ENCODE data around the gene SUMO4. TPM values are rescaled to one million over a fixed set of nuclear protein-coding genes. Genes with fewer than 3 reads are reported as not detected.

Gene SUMO4
- total and polyA plus RNA-seq, 4 donors: 0.83 to 3.3 (median 0.84) TPM; not detected in 1

- no peak for DNase-seq (ENCODE audit: low spot score)
- peaks cover 0 to 25% (median 6%) of the 10 kb centered on the region in 4 donors for H3K4me1 ChIP-seq (ENCODE audit: control insufficient read depth in 4 of 4, insufficient read depth in 4 of 4, low read length in 3 of 4)
- TF ChIP-seq FOXA2 (IDR thresholded peaks at IDR 0.05) (no peak), GABPA (IDR thresholded peaks at IDR 0.05 in 1 of 2, conservative IDR thresholded peaks at IDR 0.05 in 1 of 2) (no peak)
- TF ChIP-seq, protein P1, sequence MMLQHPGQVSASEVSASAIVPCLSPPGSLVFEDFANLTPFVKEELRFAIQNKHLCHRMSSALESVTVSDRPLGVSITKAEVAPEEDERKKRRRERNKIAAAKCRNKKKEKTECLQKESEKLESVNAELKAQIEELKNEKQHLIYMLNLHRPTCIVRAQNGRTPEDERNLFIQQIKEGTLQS (IDR thresholded peaks at IDR 0.05): no peak
- no peaks in the 10 kb centered on the region for H3K27me3 ChIP-seq (ENCODE audit: control insufficient read depth in 4 of 4, insufficient read depth in 4 of 4, low read length in 3 of 4)
- WGBS: 81% methylated on average over 1 of the region's 1 CpG
- peaks cover 0 to 4% (median 0%) of the 10 kb centered on the region in 4 donors for H3K36me3 ChIP-seq (ENCODE audit: control insufficient read depth in 4 of 4, insufficient read depth in 3 of 4, low read depth in 1 of 4, low read length in 3 of 4)
- H3K27ac ChIP-seq (ENCODE audit: low read depth in 1 of 2, low read length in 2 of 2): no peak overlapping the region
- H3K4me3 ChIP-seq (ENCODE audit: low read depth in 1 of 3, low read length in 3 of 3): no peak overlapping the region
- no peak overlapping the region for H3K9ac ChIP-seq (ENCODE audit: low read depth in 1 of 2, low read length in 2 of 2)
- no peaks in the 10 kb centered on the region for H3K9me3 ChIP-seq (ENCODE audit: control insufficient read depth in 4 of 4, low read length in 3 of 4)
Observed at GRCh38 chr6:149368065-149368464, 32.0 kb upstream of the SUMO4 start.

DNA sequence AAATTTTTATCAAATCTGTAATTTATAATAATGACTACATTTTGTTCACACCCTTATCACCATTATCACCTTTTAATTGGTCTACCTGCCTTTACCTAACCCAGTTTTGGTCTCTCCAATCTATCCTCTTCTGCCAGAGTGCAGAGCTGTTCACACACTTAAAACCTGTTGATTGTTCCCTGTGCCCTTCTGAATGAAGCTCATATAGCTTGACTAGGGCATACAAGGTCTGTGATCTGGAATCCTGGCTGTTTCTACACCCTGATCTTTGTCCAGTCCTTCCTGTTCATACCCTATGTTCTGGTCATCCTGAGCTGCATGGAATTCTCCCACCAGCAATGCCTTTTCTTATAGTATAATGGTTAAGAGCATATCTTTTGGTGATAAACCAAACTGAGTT lies 28.9 kb upstream of the SUMO4 start:
- no peak for DNase-seq (ENCODE audit: low spot score)
- peaks cover 0 to 4% (median 0%) of the 10 kb centered on the region in 4 donors for H3K36me3 ChIP-seq (ENCODE audit: control insufficient read depth in 4 of 4, insufficient read depth in 3 of 4, low read depth in 1 of 4, low read length in 3 of 4)
- H3K27ac ChIP-seq (ENCODE audit: low read depth in 1 of 2, low read length in 2 of 2): no peak overlapping the region
- H3K27me3 ChIP-seq (ENCODE audit: control insufficient read depth in 4 of 4, insufficient read depth in 4 of 4, low read length in 3 of 4): no peaks in the 10 kb centered on the region
- no peak overlapping the region for H3K4me3 ChIP-seq (ENCODE audit: low read depth in 1 of 3, low read length in 3 of 3)
- no peak overlapping the region for H3K9ac ChIP-seq (ENCODE audit: low read depth in 1 of 2, low read length in 2 of 2)
- H3K9me3 ChIP-seq (ENCODE audit: control insufficient read depth in 4 of 4, low read length in 3 of 4): no peaks in the 10 kb centered on the region
- no peak for TF ChIP-seq EGR1 (IDR thresholded peaks at IDR 0.05; ENCODE audit: low read depth in 2 of 2)
- TF ChIP-seq, protein P1 (IDR thresholded peaks at IDR 0.05): no peak
- peaks cover 0 to 10% (median 2%) of the 10 kb centered on the region in 4 donors for H3K4me1 ChIP-seq (ENCODE audit: control insufficient read depth in 4 of 4, insufficient read depth in 4 of 4, low read length in 3 of 4)

GRCh38 chr6:149372062-149372461 lies 28.0 kb upstream of the SUMO4 start:
- TF ChIP-seq SP1 (IDR thresholded peaks at IDR 0.05) (no peak), NR2F2 (IDR thresholded peaks at IDR 0.05) (no peak), HNF4A (conservative IDR thresholded peaks at IDR 0.05) (no peak), FOXA1 (IDR thresholded peaks at IDR 0.05) (no peak), GABPA (IDR thresholded peaks at IDR 0.05 in 1 of 2, conservative IDR thresholded peaks at IDR 0.05 in 1 of 2) (no peak), YY1 (IDR thresholded peaks at IDR 0.05) (no peak), RAD21 (IDR thresholded peaks at IDR 0.05) (no peak), MAX (IDR thresholded peaks at IDR 0.05) (no peak), JUND (IDR thresholded peaks at IDR 0.05) (no peak), ZBTB33 (IDR thresholded peaks at IDR 0.05) (no peak), HNF4G (IDR thresholded peaks at IDR 0.05) (no peak), FOXA2 (IDR thresholded peaks at IDR 0.05) (no peak)
- no peak for DNase-seq (ENCODE audit: low spot score)
- Histone ChIP-seq H3K36me3 (ENCODE audit: control insufficient read depth in 4 of 4, insufficient read depth in 3 of 4, low read depth in 1 of 4, low read length in 3 of 4) (peaks cover 0 to 4% (median 0%) of the 10 kb centered on the region in 4 donors), H3K27ac (ENCODE audit: low read depth in 1 of 2, low read length in 2 of 2) (no peak overlapping the region), H3K9me3 (ENCODE audit: control insufficient read depth in 4 of 4, low read length in 3 of 4) (no peaks in the 10 kb centered on the region), H3K4me1 (ENCODE audit: control insufficient read depth in 4 of 4, insufficient read depth in 4 of 4, low read length in 3 of 4) (peaks cover 0 to 6% (median 2%) of the 10 kb centered on the region in 4 donors), H3K4me3 (ENCODE audit: low read depth in 1 of 3, low read length in 3 of 3) (no peak overlapping the region), H3K9ac (ENCODE audit: low read depth in 1 of 2, low read length in 2 of 2) (no peak overlapping the region), H3K27me3 (ENCODE audit: control insufficient read depth in 4 of 4, insufficient read depth in 4 of 4, low read length in 3 of 4) (no peaks in the 10 kb centered on the region)
- WGBS: 80% methylated on average over 2 of the region's 2 CpGs
